GM19025 (cell line): ENCODE results near the gene CYP3A7.
"Not testable (repeated sequence)": the region's sequence is repeated elsewhere in the genome, so short reads cannot be mapped to it uniquely, and the experiment has no call there.

Experiments
- ATAC-seq: cut with Tn5 transposase; IDR thresholded peaks from one replicate; pipeline ENCODE4 v1.9.1; 2021; ENCODE audit warnings: mild to moderate bottlenecking, low read depth, moderate library complexity; ENCODE audit not compliant: unreplicated experiment

CYP3A7 gene

DNA sequence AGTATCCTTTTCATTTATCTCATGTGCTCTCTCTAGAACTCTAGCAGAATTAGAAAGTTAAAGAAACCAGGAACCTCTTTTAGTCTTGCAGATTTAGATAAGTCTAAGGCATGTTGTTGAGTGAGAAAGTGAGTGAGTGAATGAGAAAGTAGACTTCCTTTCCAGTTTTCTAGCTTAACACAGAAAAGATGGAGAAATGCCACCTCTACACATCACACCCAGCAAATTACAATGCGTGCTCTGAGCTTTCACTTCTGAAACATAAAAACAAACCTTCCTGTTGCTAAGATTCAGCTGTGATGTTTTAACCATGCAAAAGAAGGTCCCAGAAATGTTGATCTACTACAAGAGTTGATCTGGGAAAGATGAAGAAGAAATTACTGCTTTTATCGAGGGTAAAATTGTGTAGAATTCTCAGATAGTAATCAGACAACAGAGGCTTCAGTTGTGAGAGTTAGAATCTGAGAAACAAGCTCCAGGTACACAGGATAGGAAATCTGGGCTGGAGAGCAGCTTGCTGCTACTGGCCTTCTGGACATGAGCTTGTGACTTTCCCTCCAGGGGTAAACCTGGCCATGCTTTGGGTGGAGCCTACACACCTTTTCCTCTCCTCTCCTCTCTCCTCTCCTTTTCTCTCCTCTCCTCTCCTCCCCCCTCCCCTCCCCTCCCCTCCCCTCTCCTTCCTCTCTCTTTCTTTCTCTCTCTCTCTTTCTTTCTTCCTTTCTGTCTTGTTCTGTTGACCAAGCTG, 59.8 kb downstream of the CYP3A7 start:
- ATAC-seq, result no peak

- no peak for ATAC-seq
These were observed 62.4 kb downstream of the CYP3A7 start for GRCh38 chr7:99672573-99672972.

- ATAC-seq, result no peak
These were observed 65.2 kb downstream of the CYP3A7 start for GRCh38 chr7:99669782-99670181.

GRCh38 chr7:99668541-99668940, 66.5 kb downstream of the CYP3A7 start:
- no peak for ATAC-seq

DNA sequence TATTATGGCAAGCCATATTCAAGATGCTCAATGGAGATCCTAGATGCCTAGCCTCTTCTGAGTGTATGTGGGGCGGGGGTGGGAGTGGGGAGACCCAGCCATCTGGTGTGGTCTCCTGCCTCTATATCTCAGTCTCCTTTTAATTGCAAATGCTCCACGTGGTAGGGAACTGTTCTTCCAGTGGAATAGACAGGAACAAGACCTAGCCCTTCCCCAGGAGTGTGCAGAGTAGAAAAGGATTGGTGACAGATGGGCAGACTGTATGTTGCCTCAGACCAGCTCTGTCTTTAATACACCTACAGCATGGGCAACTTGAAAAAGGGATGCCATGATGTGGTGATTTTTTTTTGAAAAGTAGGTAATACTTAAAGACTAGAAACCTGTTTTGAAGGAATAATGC, 67.8 kb downstream of the CYP3A7 start:
- no peak for ATAC-seq

GRCh38 chr7:99666013-99666395, 69.0 kb downstream of the CYP3A7 start:
- ATAC-seq, result no peak

- ATAC-seq, result no peak
These were observed 69.5 kb downstream of the CYP3A7 start for GRCh38 chr7:99665312-99666012.

GRCh38 chr7:99657879-99658278, 77.1 kb downstream of the CYP3A7 start:
- not testable (repeated sequence) for ATAC-seq
